ENCODE results near the gene CNNM3.

GRCh38 chr2:96883306-96883705, 67.2 kb downstream of the CNNM3 start:
- TF ChIP-seq ZNF184 (tag by site-specific recombination; IDR thresholded peaks at IDR 0.05) (no peak), CTCF (tag by site-specific recombination; IDR thresholded peaks at IDR 0.05) (no peak), YY1 (tag by site-specific recombination; IDR thresholded peaks at IDR 0.05) (no peak), ZSCAN30 (tag by site-specific recombination; IDR thresholded peaks at IDR 0.05) (no peak), ZBTB17 (tag by site-specific recombination; IDR thresholded peaks at IDR 0.05) (no peak), ZBTB7A (tag by site-specific recombination; IDR thresholded peaks at IDR 0.05; ENCODE audit: low read depth) (no peak), ZNF501 (tag by site-specific recombination; IDR thresholded peaks at IDR 0.05) (no peak), ZNF394 (tag by site-specific recombination; IDR thresholded peaks at IDR 0.05; ENCODE audit: borderline replicate concordance) (no peak)
